Inflammatory macrophage treated with lipopolysaccharide for 1 hour (primary cell): Measurements from ENCODE around the gene ATP7B.

Experiments
- DNase-seq, 2 donors: peaks; one replicate each; pipeline ENCODE4 v3.0.0-alpha.2; 2020 to 2022

Gene ATP7B

DNA sequence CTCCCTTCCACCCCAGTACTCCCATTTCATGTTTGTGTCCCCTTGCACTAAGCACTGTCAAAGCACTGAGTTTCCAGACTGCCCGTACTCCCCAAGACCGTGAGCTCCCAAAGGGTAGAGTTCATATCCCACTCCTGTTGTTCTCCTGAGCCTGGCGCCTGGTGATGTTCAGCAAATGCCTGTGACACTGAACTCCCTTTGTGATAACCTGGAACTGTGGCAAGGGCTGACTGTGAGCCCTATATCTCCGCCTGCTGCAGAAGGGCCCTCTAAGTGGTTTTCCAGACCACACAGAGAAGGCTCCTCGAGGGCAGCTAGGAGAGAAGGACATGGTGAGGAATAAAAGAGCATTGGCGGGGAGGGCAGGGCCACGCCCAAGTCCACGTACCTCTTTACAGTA is 67.5 kb downstream of the ATP7B start:
- DNase-seq: no peak

DNA sequence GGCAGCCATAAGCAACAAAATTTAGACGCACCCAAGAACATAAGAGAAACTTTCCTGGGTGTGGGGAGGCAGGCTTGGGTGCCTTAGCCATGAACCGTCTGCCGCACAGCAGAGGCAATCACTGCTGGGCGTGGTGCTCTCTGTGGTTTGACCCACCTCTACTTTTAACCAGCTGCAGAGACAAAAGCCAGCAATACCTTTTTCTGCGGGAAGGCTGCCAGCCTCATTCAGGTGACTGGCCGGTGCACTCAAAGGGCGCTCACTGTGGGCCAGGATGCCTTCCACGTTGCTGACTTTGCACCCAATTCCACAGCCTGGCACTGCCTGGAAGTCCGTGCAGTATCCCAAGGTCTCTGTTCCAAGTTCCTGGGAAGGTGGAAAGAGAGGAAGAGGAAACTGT is 69.1 kb downstream of the ATP7B start:
- DNase-seq: no peak

DNA sequence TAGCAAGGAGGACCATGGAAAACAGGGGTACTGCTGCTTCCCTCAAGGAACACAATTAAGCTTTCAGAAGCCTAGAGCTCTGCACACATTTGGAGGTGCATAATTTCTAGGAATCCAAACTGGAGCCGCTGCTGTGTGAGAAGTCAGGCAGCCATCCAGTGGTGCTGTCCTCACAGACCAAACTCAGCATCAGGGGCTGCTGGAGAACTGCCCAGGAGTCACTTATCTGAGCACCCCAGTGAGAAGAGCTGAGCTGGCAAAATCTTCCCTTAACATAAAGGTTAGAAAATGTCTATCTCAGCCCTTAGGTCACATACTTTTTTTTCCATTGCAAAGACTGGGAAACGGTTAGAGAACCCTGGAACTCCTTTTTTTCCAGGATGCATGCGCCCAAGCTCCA is 72.8 kb downstream of the ATP7B start:
- no peak for DNase-seq

DNA sequence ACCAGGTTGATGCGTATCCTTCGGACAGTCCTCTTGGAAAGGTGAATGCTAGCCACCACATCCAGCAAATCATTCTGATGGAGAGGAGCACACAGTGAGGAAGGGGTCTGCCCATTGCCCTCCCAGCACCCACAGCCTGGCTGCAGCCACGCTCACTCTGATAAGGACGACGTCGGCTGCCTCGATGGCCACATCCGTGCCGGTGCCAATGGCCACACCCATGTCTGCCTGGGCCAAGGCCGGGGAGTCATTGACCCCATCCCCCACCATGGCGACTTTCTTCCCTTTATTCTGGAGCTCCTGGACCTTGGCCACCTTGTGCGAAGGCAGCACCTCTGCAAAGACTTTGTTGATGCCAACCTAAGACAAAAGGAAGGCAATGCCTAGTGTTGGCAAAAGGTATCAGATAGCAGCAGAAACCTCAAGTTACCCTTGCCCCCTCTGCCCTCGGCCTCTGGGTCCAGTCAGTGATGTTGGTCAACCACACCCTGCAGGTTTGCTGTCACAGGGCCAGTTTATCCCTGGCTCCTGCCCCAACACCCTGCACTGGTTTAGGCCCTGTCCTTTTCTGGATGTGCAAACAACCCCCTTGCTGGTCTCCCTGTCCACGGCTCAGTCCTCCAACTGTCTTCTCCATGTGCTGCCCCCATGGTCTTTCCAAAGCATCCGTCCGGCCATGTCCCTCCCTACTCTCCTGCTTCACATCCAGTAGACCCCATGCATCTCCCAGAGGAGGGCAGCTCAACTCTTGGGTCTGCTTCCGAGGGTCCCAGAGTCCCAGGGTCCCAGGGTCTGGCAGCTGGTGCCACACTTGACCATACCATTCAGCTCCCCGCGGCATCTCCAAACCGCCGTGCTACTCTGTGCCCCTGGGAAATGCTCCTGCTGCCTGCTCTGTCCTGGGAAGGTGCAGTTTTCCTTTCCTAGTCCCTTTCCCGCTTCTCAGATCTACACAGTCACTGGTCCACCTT is 73.6 kb downstream of the ATP7B start:
- no peak for DNase-seq

DNA sequence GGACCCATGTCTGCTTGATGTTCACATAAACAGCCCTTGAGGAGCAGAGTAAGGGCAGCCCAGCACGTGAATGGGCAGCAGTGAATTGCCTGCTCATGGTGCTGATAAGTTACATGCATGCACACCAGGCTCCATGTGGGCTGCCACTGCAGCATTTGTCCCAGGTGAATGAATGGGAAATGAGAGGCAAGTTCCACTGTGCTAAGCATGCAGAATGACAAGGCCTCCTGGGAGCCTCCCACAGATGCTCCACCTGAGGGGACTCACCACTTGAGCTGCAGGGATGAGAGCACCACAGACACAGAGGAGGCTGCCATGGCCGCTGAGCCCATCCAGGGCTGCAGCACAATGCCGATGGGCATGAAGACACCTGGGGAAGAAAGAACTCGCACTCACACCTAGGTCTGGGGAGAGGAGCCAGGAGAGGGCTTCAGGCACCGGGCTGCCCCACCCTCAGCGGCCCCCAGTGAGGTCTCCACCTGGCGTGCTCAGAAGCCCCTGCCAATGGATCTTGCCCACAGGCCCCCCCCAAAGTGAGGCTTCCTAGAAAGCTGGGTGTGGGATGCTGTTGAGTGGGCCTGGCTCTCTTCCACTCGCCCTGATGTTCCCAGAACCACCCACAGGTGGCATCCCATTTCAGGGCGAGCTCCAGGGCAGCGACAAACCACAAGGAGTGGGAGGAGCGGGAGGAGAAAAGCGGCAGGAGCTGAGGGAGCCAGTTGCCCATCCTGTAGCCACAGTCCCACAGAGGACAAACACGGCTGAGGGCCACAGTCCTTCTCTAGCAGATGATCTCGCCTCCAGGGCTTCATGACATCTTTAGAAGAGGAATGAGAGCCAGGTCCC is 75.7 kb downstream of the ATP7B start:
- DNase-seq: no peak

DNA sequence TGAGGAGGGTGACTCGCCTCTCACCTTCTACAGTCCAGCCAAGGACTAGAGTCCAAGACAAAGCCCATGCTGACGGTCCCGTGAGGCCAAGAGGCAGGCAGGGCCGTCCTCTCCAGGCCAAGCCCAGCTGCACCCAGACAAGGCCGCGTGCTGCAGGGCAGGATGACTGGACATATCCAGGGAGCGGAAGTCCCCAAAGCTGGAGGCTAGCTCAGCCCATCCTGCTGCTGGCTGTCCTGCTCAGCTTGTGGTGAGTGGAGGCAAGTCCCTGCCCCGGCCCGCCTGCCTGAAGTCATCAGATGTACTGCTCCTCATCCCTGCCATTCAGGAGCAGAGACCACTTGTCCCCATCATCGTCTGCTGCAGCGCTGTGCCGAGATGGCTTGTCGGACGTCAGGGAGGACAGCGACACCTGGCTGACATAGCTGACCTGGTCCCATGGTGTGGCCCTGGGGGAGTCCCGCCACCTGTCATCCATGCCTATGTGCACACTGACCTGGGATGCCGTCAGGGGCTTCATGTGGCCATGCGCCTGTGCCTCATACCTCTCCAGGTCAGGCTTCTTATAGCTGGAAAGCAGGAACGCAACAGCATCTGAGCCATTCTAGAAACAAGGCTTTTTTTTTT is 76.7 kb downstream of the ATP7B start:
- no peak for DNase-seq

DNA sequence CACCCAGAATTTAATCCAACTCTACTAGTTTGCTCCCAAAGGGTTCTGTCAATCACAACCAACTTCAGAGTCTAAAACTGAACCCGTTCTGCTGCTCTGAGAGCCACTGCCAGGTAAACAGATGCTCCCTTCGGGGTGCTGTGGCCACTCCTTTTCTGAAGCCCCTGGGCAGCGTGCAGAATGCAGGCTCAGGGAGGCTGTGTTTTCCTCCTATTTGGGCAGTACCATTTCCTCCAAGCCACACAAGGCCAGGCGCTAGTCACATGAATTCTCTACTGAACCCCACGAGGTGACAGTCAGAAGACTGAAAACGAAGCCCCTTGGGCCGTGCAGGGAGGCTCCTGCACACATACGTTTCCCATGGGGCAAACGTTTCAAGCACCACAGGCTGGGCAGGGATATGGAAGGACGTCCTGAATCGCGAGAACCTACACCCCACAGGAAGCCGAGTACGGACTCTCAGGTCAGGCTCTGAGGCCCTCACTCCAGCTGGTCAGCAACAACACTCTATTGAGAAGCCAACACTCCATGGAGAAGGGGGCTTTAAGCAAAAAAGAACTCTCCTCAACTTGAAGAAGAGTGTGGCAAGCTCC is 77.7 kb downstream of the ATP7B start:
- DNase-seq: no peak

DNA sequence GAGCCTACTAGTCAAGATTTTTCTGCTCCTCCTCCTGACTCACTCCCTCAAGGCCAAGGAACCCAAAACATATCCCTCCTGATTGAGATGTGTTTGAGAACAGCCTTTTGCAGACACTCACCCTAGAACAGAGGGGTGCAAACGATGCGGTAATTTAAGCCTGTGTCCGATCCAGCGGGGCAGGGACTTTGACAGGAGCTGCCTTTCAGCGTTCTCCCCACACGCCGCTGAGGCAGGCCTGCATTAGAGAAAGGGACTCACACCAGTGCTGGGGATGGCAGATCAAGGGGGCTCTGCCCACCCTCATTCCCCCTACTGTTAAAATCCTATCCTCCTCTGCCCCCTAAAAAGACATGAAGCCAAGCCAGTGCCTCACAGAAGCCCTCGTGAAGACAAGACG is 79.0 kb downstream of the ATP7B start:
- DNase-seq: no peak

DNA sequence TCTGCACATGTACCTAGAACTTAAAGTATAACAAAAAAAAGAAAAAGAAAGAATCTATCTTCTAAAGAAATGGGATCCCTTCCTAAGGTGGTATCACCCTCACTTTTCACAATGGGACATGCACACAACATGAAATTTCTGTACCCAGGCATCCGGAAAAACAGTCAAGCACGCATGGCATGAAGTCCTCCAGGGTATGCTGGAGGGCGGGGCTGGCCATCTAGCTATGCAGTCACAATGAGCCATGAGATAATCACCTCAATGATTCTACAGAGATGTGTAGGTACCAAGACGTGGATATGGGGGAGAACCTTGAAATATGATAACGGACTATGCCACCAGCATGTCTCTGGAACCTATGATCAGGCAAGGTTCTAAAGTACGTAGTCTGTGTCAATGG is 79.6 kb downstream of the ATP7B start:
- DNase-seq: no peak

DNA sequence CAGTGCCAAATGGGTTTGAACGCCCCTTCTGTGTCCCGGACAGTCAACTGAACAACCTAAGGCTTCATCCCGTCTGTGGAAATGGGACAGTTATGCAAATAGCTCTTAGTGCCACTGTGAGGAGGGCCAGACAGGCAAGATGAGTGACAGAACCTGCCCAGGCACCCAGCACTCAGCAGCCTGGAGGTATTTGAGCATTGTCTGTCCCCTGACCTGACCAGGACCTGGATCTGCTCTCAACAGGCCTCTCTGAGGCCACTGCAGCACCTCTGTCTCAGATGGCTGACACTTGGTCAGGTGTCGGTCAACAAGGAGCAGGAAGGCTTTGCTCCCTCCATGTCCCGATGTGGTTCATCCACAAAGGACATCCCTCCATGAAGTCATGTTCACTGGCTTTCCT is 81.6 kb downstream of the ATP7B start:
- DNase-seq: no peak

DNA sequence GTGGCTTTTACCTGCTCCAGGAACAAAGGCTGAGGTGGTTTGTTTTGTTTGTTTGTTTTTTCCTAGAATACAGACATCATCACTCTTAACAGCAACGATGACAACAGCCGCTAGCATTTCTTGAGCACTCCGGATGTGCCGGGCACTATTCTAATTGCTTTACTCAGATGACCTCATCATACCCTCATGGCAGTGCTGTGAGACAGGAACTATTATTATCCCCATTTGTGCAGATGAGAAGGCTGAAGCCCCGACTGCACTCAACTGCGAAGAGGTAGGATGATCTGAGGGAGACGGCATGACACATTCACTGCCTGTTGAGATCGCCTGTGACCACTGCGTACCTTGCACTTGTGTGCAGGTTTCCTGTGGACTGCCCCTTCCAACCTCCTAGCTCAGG is 83.0 kb downstream of the ATP7B start:
- no peak for DNase-seq

DNA sequence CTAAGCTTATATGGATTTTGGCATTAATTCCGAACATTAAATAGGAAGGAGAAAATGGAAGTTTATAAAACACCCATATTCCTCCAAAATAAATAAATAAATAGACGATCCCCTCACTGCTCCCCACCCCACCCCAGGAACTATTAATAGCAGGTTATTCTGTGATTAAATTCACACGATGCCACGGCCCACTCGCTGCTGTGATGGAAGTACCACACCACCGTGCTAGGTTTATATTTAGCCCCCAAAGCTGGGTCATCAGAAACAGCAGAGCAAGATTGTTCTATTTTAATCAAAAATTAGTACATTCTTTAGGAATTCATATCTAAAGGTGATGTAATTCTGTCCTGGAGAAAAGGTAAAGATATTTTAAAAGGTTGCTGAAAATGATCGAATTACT is 84.1 kb downstream of the ATP7B start:
- no peak for DNase-seq

DNA sequence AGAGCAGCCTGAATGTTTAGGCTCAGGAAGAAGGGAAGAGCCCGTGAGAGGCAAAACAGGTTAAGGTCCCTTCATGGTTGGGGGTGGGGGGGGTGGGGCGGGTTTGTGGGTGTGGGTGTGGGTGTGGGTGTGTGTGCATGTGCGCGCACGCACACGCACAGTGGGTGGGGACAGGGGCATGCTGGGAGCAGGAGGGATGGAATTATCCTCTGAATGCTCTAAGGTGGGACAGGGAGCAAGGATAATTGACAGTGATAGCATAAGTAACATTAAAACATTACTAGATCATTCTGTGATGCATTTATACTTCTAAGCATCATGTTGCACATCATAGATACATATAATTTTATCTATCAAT is 84.7 kb downstream of the ATP7B start:
- no peak for DNase-seq

DNA sequence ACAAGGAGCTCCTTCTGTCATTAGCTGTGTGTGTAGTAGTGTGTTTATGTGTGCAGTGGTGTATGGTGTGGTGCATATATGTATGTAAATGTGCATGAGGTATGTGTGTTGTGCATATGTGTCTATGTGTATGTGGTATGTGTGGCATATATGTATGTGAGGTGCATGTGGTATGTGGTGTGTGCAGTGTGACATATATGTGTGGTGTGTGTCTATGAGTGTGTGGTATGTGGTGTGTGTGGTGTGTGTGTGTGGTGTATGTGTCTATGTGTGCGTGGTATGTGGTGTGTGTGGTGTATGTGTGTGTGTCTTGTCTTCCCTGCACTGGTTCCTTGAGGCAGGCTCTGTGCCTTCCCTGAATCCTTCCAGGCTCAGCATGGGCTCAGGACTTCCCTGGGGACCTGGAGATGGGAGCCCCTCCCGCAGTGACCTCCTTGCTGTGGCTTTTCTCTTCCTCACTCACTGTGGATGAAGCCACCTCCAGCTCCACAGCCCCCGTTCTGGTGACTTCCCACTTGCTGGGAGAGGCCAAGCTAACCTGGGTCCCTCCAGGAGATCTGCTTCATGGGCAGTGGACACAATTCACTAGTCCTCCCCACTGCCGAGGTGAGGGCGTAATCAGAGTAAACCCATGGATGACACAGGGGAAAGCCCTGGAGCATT is 85.3 kb downstream of the ATP7B start:
- DNase-seq: no peak

DNA sequence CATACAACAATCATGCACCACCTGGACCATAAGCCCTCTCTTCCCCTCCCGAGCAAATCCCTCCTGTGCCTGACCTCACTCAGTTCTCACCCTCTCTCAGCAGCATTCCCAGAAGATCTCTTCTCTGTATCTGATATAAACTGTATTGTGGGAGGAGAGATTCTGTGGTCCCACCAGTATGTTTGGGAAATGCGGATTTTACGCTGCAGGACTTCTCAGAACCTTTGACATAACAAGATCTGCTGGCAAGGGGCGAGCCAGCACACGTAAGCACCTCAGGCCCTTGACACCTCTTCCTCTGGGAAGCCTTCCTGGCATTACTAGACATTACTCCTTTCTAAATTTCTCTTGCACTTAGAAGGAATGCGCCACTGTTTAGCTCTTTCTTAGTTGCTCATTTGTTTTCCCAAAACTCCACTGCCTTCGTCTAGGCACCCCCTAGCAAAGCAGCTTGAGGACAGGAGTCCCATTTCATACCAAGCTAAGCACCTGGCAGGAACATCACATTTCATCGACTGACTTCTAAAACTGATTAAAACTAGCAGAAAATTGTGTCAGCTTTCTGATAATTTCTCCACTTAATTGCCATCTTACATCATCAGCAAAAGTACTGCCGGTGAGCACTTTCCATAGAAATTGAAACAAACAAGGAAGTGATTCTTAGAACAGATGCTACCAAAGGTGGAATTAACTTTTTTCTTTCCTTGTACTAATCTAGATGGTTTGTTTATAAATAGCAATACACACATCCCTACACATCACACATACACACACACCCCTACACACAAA is 86.3 kb downstream of the ATP7B start:
- DNase-seq: no peak

DNA sequence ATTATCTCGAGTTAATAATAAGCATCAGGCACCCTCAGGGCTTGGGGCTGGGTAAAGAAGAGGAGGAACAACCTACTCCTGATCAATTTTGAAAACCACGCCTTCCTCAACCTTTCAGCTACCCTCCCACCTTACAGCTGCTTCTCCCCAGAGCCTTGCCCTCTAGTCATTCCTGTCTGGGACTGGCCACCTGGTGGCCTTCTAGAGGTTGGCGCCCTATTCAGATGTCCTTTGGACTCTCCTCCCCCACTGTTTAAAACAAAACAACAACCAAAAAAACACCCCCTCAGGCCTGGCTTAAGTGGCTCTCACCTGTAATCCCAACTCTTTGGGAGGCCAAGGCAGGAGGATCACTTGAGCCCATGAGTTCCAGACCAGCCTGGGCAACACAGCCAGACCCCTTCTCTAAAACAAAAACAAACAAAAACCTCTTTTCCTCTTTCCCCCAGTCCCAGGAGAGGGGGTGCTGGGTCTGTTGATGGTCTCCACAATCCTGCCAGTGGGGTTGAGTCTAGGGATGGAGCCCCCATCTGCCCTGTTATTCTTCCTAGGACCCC is 87.2 kb downstream of the ATP7B start:
- DNase-seq: no peak

DNA sequence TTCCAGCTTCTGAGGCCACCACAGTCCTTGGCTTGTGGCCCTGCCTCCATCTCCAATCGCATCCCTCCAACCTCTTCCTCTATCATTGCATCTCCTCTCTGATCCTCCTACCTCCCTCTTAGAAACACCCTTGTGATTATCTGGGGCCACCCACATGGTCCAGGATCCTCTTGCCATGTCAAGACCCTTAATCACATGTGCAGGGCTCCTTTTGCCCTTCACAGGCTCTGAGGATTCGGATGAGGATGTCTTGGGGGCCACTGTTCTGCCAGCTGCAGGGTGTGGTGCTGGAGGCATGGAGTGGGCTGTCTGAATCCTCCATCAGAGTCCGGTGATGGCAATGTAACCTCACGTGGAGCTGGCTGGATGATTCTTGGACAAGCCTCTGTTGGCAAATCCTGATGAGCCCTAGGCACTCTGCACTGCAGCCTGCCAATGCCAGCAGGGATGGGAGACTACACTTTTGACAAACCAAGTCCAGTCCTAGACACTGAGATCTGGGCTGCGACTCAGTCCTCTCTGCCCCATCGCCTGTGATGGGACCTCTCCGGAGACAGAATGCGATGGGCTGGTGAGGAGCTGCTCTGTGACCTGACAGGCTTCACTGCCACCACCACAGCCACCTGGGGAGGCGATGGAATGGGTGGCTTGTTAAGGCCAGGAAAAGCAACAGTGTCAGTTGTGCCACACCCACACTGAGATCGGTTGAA is 88.3 kb downstream of the ATP7B start:
- DNase-seq: no peak

DNA sequence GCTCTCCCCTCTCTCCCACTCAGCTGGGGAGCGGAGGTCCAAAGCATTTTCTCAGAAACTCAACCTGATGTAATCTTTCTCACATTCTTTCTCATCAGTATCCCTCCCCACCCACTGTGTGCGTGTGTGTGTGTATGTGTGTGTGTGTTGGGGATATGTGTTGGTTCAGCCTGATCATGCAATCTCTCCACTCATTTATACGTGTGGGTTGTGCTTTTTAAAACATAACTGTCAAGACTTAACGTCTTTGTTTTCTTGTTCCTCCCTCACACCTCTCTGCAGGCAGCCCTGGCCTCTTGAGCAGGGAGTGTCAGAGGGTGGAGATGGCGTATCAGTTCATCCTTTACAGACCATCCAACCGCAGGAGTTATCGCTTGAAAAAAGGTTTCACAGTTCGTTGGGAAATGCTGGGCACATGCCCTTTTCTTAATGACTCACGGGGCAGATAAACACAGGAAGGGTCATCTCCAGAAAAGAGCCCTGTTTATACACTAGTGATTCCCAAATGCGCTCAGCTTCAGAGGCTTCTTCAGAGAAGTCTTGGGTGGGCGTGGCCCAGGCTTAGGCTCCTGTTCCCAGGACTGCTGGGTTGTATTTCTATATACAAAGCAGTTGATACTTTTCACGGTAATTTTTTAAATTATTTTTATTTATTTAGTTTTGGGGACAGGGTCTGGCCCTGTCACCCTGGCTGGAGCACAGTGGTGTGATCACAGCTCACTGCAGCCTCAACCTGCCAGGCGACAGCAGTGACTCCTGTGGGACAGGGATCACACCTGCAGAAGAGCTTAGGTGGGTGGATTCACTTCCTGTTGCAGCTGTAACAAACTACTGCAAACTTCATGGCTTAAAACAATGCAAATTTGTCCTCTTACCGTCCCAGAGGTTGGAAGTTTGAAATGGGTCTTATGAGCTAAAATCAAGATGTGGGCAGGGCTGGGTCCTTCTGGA is 89.2 kb downstream of the ATP7B start:
- no peak for DNase-seq

DNA sequence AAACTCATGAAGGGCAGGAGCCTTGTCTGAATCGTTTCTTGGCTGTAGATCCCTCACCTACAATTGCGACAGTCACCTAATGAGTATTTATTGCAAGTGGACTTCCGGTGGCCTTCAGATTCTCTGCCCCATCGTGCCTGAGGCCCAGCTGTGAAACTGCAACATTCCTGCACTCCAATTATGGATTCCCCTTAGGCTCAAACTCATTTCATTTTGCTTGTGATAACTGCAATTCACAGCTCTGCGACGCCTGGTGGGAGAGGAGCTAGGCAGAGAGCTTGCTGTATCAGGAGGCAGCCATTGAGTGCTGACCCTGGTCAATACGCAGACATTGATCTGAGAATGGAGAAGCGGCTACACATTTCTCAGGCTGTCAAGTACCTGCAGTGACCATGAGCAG is 90.5 kb downstream of the ATP7B start:
- DNase-seq: no peak

DNA sequence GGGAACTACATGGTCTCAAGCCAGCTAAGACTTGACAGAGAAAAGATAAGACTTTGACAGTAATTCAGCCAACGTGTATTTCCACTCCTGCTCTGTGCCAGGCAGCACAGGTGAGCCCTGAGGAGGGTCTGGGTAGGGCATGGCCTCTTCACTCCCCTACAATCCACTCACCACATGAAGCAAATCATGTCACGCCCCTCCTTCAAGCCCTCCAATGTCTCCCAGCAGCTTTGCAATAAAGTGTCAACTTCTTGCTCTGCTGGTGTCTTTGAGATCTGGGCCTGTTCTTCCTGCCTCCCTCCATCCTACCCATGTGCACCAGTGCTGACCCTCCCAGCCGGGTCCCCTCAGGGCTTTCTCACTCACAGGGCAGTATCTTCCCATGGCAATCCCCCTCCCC is 91.0 kb downstream of the ATP7B start:
- no peak for DNase-seq
